D341Med (cell line): ENCODE measurements around the gene KRTAP1-3.
"Not testable (repeated sequence)": the region's sequence is repeated elsewhere in the genome, so short reads cannot be mapped to it uniquely, and the experiment has no call there.

Source experiments
- DNase-seq: peaks from one replicate; pipeline ENCODE4 v3.0.0; 2012; ENCODE audit warnings: low spot score

The KRTAP1-3 gene

GRCh38 chr17:41009936-41010335 lies 24.7 kb downstream of the KRTAP1-3 start:
- DNase-seq = no peak

- no peak for DNase-seq
These were observed 25.3 kb downstream of the KRTAP1-3 start for GRCh38 chr17:41009301-41009760.

GRCh38 chr17:41008811-41009210 lies 25.9 kb downstream of the KRTAP1-3 start, which contains the start of gene KRTAP3-1:
Gene KRTAP3-1 (minus strand): TSS chr17:41009128. CDS start chr17:41009074, 54 bp downstream.
- DNase-seq = no peak

- no peak for DNase-seq
These were observed 30.3 kb downstream of the KRTAP1-3 start for GRCh38 chr17:41004397-41004796.

- no peak for DNase-seq
These were observed 30.7 kb downstream of the KRTAP1-3 start for GRCh38 chr17:41003926-41004325.

- DNase-seq = no peak
These were observed 31.9 kb downstream of the KRTAP1-3 start for GRCh38 chr17:41002814-41003213.

- no peak for DNase-seq
These were observed 32.9 kb downstream of the KRTAP1-3 start for GRCh38 chr17:41001795-41002194.

GRCh38 chr17:40999563-40999962 lies 35.1 kb downstream of the KRTAP1-3 start, which contains the start of gene KRTAP3-2:
Gene KRTAP3-2 (minus strand): TSS chr17:40999906. CDS start chr17:40999853, 53 bp downstream.
- DNase-seq = not testable (repeated sequence)

GRCh38 chr17:40997361-40997760 lies 37.3 kb downstream of the KRTAP1-3 start:
- DNase-seq = no peak

GRCh38 chr17:40996829-40997228 lies 37.8 kb downstream of the KRTAP1-3 start:
- no peak for DNase-seq

- no peak for DNase-seq
These were observed 39.6 kb downstream of the KRTAP1-3 start for GRCh38 chr17:40995116-40995515.

- DNase-seq = no peak
These were observed 40.8 kb downstream of the KRTAP1-3 start, which contains the start of gene KRTAP3-3 for GRCh38 chr17:40993839-40994238. Gene KRTAP3-3 (minus strand): TSS chr17:40994164. CDS start chr17:40994097, 67 bp downstream.

GRCh38 chr17:40993084-40993483 lies 41.6 kb downstream of the KRTAP1-3 start:
- DNase-seq = no peak

GRCh38 chr17:40992666-40993065 lies 42.0 kb downstream of the KRTAP1-3 start:
- no peak for DNase-seq

GRCh38 chr17:40986920-40987319 lies 47.8 kb downstream of the KRTAP1-3 start:
- no peak for DNase-seq

- DNase-seq = no peak
These were observed 50.4 kb downstream of the KRTAP1-3 start, which contains the start of gene KRT40 for GRCh38 chr17:40984226-40984625. Gene KRT40 (minus strand): TSS chr17:40984326. CDS start chr17:40984273, 53 bp downstream.
